ENCODE results near the gene SLC8A2.

The SLC8A2 gene

DNA sequence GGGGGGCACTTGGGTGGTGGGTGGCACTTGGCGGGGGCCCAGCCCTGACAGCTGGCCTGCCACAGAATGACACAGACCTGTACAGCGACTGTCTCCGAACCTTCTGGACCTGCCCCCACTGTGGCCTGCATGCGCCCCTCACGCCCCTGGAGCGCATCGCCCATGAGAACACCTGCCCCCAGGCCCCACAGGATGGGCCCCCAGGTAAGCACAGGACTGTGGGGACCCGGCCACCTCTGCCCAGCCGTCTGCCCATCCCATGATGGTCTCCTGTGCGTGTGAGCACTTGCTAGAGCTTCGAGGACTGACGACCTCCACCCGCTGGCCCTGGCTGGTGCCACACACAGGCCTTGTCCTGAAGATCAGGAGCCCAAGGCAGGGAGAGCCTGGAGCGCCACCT is 90.6 kb downstream of the SLC8A2 start:
- no peak for DNase-seq (ENCODE audit: low read depth in 2 of 2)

DNA sequence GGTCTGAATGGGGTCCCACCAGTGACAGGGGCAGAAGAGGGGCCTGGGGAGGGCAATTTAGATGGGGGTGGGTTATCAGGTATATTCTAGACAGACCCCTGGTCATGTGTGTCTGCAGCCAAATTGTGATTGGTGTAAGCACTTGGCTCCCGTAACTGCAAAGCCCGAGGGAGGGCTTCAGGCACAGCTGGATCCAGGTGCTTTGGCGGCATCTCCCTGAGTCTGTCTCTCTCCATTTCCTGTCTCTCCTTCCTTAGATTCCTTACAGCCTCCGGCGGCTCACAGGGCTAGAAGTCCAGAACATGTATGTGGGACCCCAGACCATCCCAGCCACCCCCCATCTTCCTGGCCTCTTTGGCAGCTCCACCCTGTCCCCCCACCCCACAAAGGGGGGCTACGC is 91.1 kb downstream of the SLC8A2 start:
- DNase-seq (ENCODE audit: low read depth in 2 of 2): no peak

GRCh38 chr19:47379381-47379938 is 92.2 kb downstream of the SLC8A2 start:
- DNase-seq (ENCODE audit: low read depth in 2 of 2): no peak

DNA sequence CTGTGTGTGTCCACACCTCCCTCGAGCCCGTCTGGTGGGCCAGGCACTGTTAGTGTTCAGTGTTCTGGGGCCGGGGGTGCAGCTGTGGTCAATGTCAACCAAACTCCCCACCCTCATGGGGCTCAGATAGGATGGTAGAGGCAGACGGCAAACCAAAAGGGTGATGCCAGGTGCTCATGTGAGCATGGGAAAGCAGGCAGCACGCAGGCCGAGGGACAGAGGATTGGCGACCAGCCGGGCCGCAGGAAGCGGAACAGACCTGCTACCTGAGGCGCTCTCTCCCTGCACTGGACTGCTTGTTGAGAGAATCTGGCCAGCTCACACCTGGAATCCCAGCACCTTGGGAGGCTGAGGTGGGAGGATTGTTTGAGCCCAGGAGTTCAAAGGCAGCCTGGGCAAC is 93.4 kb downstream of the SLC8A2 start:
- DNase-seq (ENCODE audit: low read depth in 2 of 2): no peak

All from stimulated activated CD8-positive, alpha-beta memory T cell treated with anti-CD3 and anti-CD28 coated beads, Interleukin-15, amount 100 ng/mL, for 4 hours (primary cell).